Kidney (tissue), 14 donors: ENCODE data around the gene SLC25A43. TPM values are rescaled to one million over a fixed set of nuclear protein-coding genes. Genes with fewer than 3 reads are reported as not detected.

Experiments used
- DNase-seq, 5 donors: peaks; one replicate each; pipeline ENCODE4 v3.0.0-alpha.2; 2013 to 2020
- FAIRE-seq: peaks from 2 replicates; lab custom pipeline; 2012; peaks lifted over from hg19 to GRCh38; lab: Jason Lieb, UNC
- H3K27ac ChIP-seq, 2 donors: one replicate each; pipeline ENCODE4 v1.7.0; 2013; ENCODE audit warnings: low read depth in 2 of 2, low read length in 2 of 2, inconsistent platforms in 1 of 2
- H3K27me3 ChIP-seq: one replicate; pipeline ENCODE4 v1.7.1; 2013; ENCODE audit warnings: low read length, inconsistent platforms; ENCODE audit not compliant: control insufficient read depth, insufficient read depth
- H3K36me3 ChIP-seq, 3 donors: one replicate each; pipeline versions ENCODE4 v1.7.0 to v1.7.1; 2013; ENCODE audit warnings: low read length in 3 of 3, control low read depth in 1 of 3, inconsistent platforms in 1 of 3; ENCODE audit not compliant: insufficient read depth in 3 of 3, control insufficient read depth in 2 of 3
- H3K4me1 ChIP-seq, 3 donors: one replicate each; pipeline versions ENCODE4 v1.7.0 to v1.7.1; 2013; ENCODE audit warnings: low read length in 3 of 3, inconsistent platforms in 1 of 3, low read depth in 1 of 3; ENCODE audit not compliant: control insufficient read depth in 2 of 3, insufficient read depth in 2 of 3
- H3K4me3 ChIP-seq, 3 donors: one replicate each; pipeline versions ENCODE4 v1.7.0 to v1.8.1; 2013; ENCODE audit warnings: low read length in 3 of 3, control low read depth in 1 of 3, inconsistent platforms in 1 of 3
- H3K9ac ChIP-seq, 3 donors: one replicate each; pipeline versions ENCODE4 v1.7.0 to v1.7.1; 2013; ENCODE audit warnings: low read length in 3 of 3, control low read depth in 1 of 3, inconsistent platforms in 1 of 3
- H3K9me3 ChIP-seq, 3 donors: one replicate each; pipeline versions ENCODE4 v1.7.0 to v1.7.1; 2013; ENCODE audit warnings: low read length in 3 of 3, control low read depth in 1 of 3, inconsistent platforms in 1 of 3; ENCODE audit not compliant: control insufficient read depth in 2 of 3, insufficient read depth in 1 of 3
- CTCF ChIP-seq: IDR thresholded peaks from 3 replicates; pipeline ENCODE4 v1.5.1; 2012; ENCODE audit warnings: mild to moderate bottlenecking, moderate library complexity, borderline replicate concordance; ENCODE audit not compliant: insufficient read depth; ENCODE audit errors: extremely low read depth
- intact Hi-C: fragments of 100-400 bp; cut with DNase I; formaldehyde crosslinking; loops from one replicate; pipeline ENCODE4 v1.11.1; 2022
- polyA plus RNA-seq: library from polyadenylated mRNA; stranded (reverse); fragments of 350-450 nt; fragmentation: Illumina TruSeq; extraction: RNeasy Lipid Tissue Mini Kit (QIAGEN cat#74804); gene quantifications from one replicate; pipeline ENCODE4 v1.2.3, GENCODE V29; 2014; ENCODE audit warnings: low read depth, low replicate concordance; ENCODE audit not compliant: insufficient read depth
- total RNA-seq: library from RNA; stranded (reverse); fragmentation: NEBNext Ultra II Directional; extraction: Animal tissue kit (Norgen Biotek cat#: 25700); gene quantifications from one replicate; pipeline ENCODE4 v1.2.1, GENCODE V29; 2021
- donor health status: control.
- donor health status: control.
- donor health status: control.
- donor health status: control.
- donor health status: control.
- donor health status: DM: yes; HTN: yes; CAD: no.
- donor health status: Normal renal cell carcinoma (clear cell type).

The SLC25A43 gene
- total and polyA plus RNA-seq, 2 donors from 2014 or later, result 10.1 to 15.5 TPM

GRCh38 chrX:119475389-119476101 lies 76.4 kb downstream of the SLC25A43 start:
- Histone ChIP-seq H3K36me3 (peaks cover 0 to under 1% (median under 1%) of the 10 kb centered on the region in 3 donors), H3K9ac (no peak overlapping the region), H3K9me3 (no peaks in the 10 kb centered on the region), H3K27ac (no peak overlapping the region), H3K4me3 (no peak overlapping the region), H3K4me1 (no peaks in the 10 kb centered on the region), H3K27me3 (no peaks in the 10 kb centered on the region)
- DNase-seq (no peak), FAIRE-seq (no peak)
- intact Hi-C loops, result no loop called here
- no peak for TF ChIP-seq CTCF

DNA sequence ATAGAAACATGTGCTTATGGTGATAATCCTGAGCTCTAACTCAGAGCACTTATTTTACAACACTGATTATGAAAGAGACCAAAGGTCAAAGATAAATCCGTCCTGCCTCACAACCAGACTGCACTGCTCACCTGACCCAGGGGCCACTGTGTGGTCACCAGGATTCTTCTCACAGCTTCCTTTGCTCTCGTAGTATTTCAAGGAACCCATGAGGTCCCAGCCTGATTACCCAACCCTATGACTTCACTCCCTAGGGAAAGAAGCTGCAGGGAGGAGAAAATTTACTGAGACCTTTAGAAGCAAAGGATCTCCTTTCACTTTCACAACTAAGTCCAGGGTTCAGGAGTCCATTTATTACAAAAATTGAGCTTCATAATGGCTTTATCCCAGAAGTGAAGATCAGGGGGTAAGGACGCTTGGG lies 78.7 kb downstream of the SLC25A43 start:
- H3K9ac ChIP-seq, result no peak overlapping the region
- no peaks in the 10 kb centered on the region for H3K27me3 ChIP-seq
- DNase-seq (peak in 1 of 5 donors; percentile 35), FAIRE-seq (peak; percentile 70)
- H3K9me3 ChIP-seq, result no peaks in the 10 kb centered on the region
- no peaks in the 10 kb centered on the region for H3K36me3 ChIP-seq
- H3K4me1 ChIP-seq, result peaks cover 0 to 5% (median 0%) of the 10 kb centered on the region in 3 donors
- H3K4me3 ChIP-seq, result peak overlapping the region in 2 of 3 donors; percentile 23 to 46
- intact Hi-C loops, result no loop called here
- peak overlapping the region in 1 of 2 donors; percentile 48 for H3K27ac ChIP-seq
- no peak for TF ChIP-seq CTCF

GRCh38 chrX:119478504-119478903 lies 79.4 kb downstream of the SLC25A43 start:
- H3K9ac ChIP-seq, result no peak overlapping the region
- no peak for TF ChIP-seq CTCF

GRCh38 chrX:119479845-119480244 lies 80.7 kb downstream of the SLC25A43 start:
- Histone ChIP-seq H3K36me3 (no peaks in the 10 kb centered on the region), H3K4me1 (peaks cover 0 to 5% (median 0%) of the 10 kb centered on the region in 3 donors), H3K9ac (no peak overlapping the region), H3K9me3 (no peaks in the 10 kb centered on the region), H3K27ac (no peak overlapping the region), H3K4me3 (no peak overlapping the region), H3K27me3 (no peaks in the 10 kb centered on the region)
- intact Hi-C loops, result no loop called here
- DNase-seq (no peak), FAIRE-seq (no peak)
- no peak for TF ChIP-seq CTCF

More at GRCh38 chrX:119478504-119478903, 79.4 kb downstream of the SLC25A43 start:
- peaks cover 0 to 5% (median 0%) of the 10 kb centered on the region in 3 donors for H3K4me1 ChIP-seq
- no peaks in the 10 kb centered on the region for H3K36me3 ChIP-seq
- FAIRE-seq (peak; percentile 13), DNase-seq (no peak)
- no peaks in the 10 kb centered on the region for H3K27me3 ChIP-seq
- H3K9me3 ChIP-seq, result no peaks in the 10 kb centered on the region
- intact Hi-C loops, result no loop called here
- H3K4me3 ChIP-seq, result peak overlapping the region in 1 of 3 donors; percentile 46
- H3K27ac ChIP-seq, result no peak overlapping the region
